22Rv1 (cell line): ENCODE measurements around the gene MARCKSL1.
"Not testable (repeated sequence)": the region's sequence is repeated elsewhere in the genome, so short reads cannot be mapped to it uniquely, and the experiment has no call there.

Source experiments
- H3K27ac ChIP-seq: fragments of 450-650 bp; 2 replicates; pipeline ENCODE4 v1.5.1; 2017
- ZFX ChIP-seq: fragments of 450-650 bp; IDR thresholded peaks from 2 replicates; pipeline ENCODE4 v1.6.1; 2017; ENCODE audit warnings: antibody characterized with exemption, borderline replicate concordance
- TF ChIP-seq, protein P1 (sequence below): fragments of 450-650 bp; IDR thresholded peaks from 2 replicates; pipeline ENCODE4 v1.5.1; 2017; ENCODE audit warnings: mild to moderate bottlenecking

Gene MARCKSL1

DNA sequence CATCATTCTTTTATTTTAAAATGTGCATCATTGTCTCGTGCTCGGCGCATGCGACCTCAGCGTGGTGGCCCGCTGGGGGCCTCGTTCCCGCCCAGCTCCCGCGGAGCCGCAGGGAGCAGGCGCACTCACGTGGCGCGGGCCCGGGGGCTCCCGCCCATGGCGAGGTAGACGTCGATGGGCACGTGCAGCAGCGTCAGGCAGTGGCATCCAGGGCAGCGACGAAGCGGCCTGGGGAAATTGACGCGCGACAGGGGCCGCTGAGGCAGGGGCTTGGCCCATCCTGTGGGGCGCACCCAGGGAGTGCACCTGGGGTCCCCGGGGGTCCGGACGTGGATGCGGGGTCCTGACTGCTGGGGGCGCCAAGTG, 25.3 kb upstream of the MARCKSL1 start:
- H3K27ac ChIP-seq, result peak overlapping the region; percentile 74
- no peak for TF ChIP-seq ZFX
- TF ChIP-seq, protein P1, sequence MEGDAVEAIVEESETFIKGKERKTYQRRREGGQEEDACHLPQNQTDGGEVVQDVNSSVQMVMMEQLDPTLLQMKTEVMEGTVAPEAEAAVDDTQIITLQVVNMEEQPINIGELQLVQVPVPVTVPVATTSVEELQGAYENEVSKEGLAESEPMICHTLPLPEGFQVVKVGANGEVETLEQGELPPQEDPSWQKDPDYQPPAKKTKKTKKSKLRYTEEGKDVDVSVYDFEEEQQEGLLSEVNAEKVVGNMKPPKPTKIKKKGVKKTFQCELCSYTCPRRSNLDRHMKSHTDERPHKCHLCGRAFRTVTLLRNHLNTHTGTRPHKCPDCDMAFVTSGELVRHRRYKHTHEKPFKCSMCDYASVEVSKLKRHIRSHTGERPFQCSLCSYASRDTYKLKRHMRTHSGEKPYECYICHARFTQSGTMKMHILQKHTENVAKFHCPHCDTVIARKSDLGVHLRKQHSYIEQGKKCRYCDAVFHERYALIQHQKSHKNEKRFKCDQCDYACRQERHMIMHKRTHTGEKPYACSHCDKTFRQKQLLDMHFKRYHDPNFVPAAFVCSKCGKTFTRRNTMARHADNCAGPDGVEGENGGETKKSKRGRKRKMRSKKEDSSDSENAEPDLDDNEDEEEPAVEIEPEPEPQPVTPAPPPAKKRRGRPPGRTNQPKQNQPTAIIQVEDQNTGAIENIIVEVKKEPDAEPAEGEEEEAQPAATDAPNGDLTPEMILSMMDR, result no peak

DNA sequence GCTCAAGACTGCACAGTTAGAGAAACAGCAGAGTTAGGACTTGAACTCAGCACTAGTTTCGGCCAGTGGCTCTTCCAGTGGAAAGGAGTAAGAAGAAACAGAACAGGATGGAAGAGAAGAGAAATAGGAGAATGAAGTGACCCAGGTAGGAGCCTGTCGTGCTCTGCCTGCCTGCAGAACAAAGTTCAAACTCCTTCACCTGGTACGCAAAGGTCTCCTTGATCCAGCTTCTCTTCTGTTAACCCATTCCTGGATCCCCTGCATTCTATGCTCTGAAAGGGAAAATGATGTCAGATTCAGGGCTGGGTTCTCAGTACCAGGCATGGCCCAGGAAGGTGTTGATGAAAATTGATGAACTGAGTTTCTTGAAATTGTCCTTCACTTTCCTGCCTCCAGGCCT, 22.4 kb upstream of the MARCKSL1 start:
- H3K27ac ChIP-seq, result peak overlapping the region; percentile 8; the same call in 1 of the 2 replicates
- TF ChIP-seq, protein P1, result no peak
- TF ChIP-seq ZFX, result no peak

DNA sequence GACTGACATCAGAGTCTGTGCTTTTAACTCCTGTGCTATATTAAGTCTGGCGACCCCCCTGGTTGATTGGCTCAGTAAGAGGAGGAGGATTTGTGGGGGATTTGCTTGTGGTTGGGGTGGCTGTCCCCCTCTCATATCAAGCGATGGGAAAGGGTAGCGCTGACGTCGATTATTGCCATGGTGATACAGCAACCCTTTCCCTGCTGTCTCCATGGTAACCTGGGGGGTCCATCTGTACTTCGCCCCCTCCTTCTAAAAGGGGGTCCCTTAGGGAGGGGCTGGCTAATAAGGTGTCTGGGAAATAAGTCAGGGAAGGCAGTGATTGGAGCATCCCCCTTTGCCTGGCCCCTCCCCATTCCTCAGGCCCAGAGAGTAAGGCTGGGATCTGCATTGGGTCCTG, 21.6 kb upstream of the MARCKSL1 start:
- no peak overlapping the region for H3K27ac ChIP-seq
- TF ChIP-seq, protein P1, result no peak
- TF ChIP-seq ZFX, result no peak

DNA sequence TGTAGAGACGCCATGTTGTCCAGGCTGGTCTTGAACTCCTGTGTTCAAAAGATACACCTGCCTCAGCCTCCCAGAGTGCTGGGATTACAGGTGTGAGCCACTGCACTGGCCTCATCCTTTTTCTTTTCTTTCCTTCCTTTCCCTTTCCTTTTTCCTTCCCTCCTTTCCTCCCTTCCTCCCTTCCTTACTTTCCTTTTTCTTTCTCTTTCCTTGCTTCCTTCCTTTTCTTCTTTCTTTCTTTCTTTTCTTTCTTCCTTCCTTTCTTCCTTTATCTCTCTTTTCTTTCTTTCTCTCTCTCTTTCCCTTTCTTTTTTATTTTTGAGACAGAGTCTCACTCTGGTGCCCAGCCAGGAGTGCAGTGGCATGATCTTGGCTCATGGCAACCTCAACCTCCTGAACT, 20.4 kb upstream of the MARCKSL1 start:
- TF ChIP-seq ZFX, result no peak
- TF ChIP-seq, protein P1, result no peak
- 0 out of 2 replicates have a peak overlapping the region, but pooled peaks have one; percentile 7 for H3K27ac ChIP-seq

DNA sequence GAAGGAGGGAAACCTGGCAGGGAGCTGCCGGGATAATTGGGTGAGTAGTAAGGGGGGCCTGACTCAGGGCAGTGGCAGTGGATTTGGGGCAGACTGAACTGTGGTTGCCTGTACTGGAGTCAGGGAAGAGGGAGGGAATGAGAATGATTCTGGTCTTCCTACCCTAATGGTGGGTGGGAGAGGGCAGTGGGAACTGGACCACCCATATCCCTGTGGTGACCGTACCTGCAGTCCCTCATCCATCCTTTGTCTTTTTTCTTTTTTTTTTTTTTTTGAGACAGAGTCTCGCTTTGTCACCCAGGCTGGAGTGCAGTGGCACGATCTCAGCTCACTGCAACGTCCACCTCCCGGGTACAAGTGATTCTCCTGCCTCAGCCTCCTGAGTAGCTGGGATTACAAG, 19.7 kb upstream of the MARCKSL1 start:
- not testable (repeated sequence) for H3K27ac ChIP-seq

DNA sequence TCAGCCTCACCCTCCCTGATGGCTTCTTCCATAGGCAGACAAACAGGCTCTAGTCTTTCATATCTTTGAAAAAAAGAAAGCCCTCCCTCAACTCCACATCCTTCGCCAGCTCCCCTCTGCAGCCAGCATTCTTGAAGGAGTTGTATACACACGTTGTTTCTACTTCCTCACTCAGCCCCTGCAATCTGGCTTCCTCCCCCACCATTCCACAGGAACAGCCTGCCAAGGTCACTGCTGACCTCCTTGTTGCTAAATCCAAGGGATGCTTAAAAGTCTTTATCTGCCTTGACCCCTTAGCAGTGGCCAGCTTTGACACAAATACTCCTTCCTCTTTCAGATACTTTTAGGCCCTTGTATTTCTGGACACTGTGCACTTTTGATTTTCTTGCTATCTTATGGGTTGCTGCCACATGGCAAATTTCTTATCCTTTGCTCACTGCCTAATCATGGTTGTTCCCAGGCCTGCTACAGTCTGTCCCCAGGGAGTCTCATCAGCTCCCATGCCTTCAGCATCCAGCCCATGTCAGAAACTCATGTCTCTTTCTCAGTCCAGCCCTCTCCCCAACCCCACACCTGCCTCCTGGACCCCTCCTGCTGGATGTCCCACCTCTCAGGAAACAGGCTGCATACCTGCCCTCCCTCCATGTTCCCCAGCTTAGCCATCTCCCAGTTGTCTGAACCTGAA, 18.0 kb upstream of the MARCKSL1 start:
- H3K27ac ChIP-seq, result no peak overlapping the region

DNA sequence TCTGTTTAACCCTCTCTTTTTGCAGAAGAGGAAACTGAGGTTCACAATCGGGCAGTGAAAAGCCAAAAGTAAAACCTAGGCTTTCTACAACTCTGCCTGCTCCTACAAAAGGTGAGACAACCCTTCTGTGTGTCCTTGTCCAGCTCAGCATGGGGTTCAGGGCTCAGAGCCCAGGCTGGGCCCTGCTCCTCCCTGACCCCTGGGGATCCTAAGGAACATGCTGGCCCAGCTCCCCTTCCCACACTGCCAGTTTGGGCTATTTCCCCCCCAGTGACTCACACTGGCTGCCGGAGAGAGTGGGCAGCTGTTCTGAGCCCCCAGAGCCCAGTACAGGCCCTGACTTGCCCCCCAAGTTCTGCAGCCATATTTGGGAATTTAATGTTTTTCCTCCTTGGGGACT, 17.4 kb upstream of the MARCKSL1 start:
- TF ChIP-seq, protein P1, result no peak
- no peak for TF ChIP-seq ZFX
- no peak overlapping the region for H3K27ac ChIP-seq

More for the DNA sequence above, 18.0 kb upstream of the MARCKSL1 start:
- TF ChIP-seq, protein P1, result no peak
- TF ChIP-seq ZFX, result no peak
